Measurements from ENCODE around the gene TUBA4B.
A peak's percentile ranks its signal among the peaks of the same experiment; 100 is the strongest.
"Not testable (repeated sequence)": the region's sequence is repeated elsewhere in the genome, so short reads cannot be mapped to it uniquely, and the experiment has no call there.

Gene TUBA4B

GRCh38 chr2:219277703-219278654 lies 24.9 kb downstream of the TUBA4B start:
- peak; percentile 64 to 68 for DNase-seq

- no peak for DNase-seq
Observed at GRCh38 chr2:219278655-219279150, 25.7 kb downstream of the TUBA4B start.

GRCh38 chr2:219279151-219279915 lies 26.3 kb downstream of the TUBA4B start, which contains the start of gene DNAJB2:
TSS of gene DNAJB2 (plus strand) at chr2:219279366. CDS start at chr2:219279834, 468 bp downstream.
- peak; percentile 98 to 100 for DNase-seq

GRCh38 chr2:219279916-219280516 lies 27.0 kb downstream of the TUBA4B start:
- no peak for DNase-seq

- DNase-seq: no peak
Observed at GRCh38 chr2:219280651-219281050, 27.6 kb downstream of the TUBA4B start.

GRCh38 chr2:219281588-219281987 lies 28.5 kb downstream of the TUBA4B start:
- DNase-seq: no peak

GRCh38 chr2:219282375-219282774 lies 29.3 kb downstream of the TUBA4B start:
- DNase-seq: no peak

- DNase-seq: no peak
Observed at GRCh38 chr2:219282943-219283581, 30.0 kb downstream of the TUBA4B start.

GRCh38 chr2:219284501-219285372 lies 31.7 kb downstream of the TUBA4B start:
- DNase-seq: no peak

GRCh38 chr2:219285373-219285735 lies 32.3 kb downstream of the TUBA4B start:
- DNase-seq: no peak

- no peak for DNase-seq
Observed at GRCh38 chr2:219285894-219286425, 32.9 kb downstream of the TUBA4B start.

- no peak for DNase-seq
Observed at GRCh38 chr2:219286436-219287115, 33.5 kb downstream of the TUBA4B start.

GRCh38 chr2:219287116-219287440 lies 34.0 kb downstream of the TUBA4B start:
- DNase-seq: not testable (repeated sequence)

- DNase-seq: no peak
Observed at GRCh38 chr2:219287580-219288265, 34.7 kb downstream of the TUBA4B start.

- no peak for DNase-seq
Observed at GRCh38 chr2:219289195-219289536, 36.1 kb downstream of the TUBA4B start.

- no peak for DNase-seq
Observed at GRCh38 chr2:219289537-219290361, 36.7 kb downstream of the TUBA4B start.

- no peak for DNase-seq
Observed at GRCh38 chr2:219290381-219291171, 37.5 kb downstream of the TUBA4B start.

GRCh38 chr2:219291394-219291793 lies 38.4 kb downstream of the TUBA4B start:
- no peak for DNase-seq
